H1 (cell line): ENCODE data around the gene CACNA1D. TPM values are rescaled to one million over a fixed set of nuclear protein-coding genes. Genes with fewer than 3 reads are reported as not detected.

ENCODE experiments used
- CTCF ChIA-PET: fragments of 300-600 bp; sonication (Branson Sonifier 250); formaldehyde crosslinking; loops from one replicate; lab custom pipeline; 2021; ENCODE audit not compliant: partially characterized antibody; lab: Charles Lee
- POLR2A ChIA-PET: fragments of 300-600 bp; sonication (Branson Sonifier 250); formaldehyde crosslinking; loops from one replicate; lab custom pipeline; 2021; ENCODE audit warnings: inconsistent platforms; ENCODE audit not compliant: partially characterized antibody; lab: Charles Lee
- DNase-seq, 2 experiments: peaks; one replicate each; pipeline versions ENCODE4 v3.0.0 to v3.0.0-alpha.2; 2010 to 2022; ENCODE audit warnings: low spot score in 2 of 2, low read depth in 1 of 2, mixed read lengths in 1 of 2
- FAIRE-seq: peaks from 2 replicates; lab custom pipeline; 2011; peaks lifted over from hg19 to GRCh38; lab: Jason Lieb, UNC
- H2AFZ ChIP-seq: 2 replicates; pipeline ENCODE4 v1.8.1; 2012; ENCODE audit warnings: low read length, inconsistent platforms
- H2AK5ac ChIP-seq: 2 replicates; pipeline ENCODE4 v1.6.1; 2013; ENCODE audit warnings: low read depth, low read length
- H2BK120ac ChIP-seq: replicated peaks from 2 replicates; pipeline ENCODE3; 2013; ENCODE audit warnings: low read depth, low read length, inconsistent platforms
- H2BK12ac ChIP-seq: 2 replicates; pipeline ENCODE4 v1.6.1; 2013; ENCODE audit warnings: low read depth, low read length
- H2BK15ac ChIP-seq: 2 replicates; pipeline ENCODE4 v1.6.1; 2013; ENCODE audit warnings: low read length
- H2BK20ac ChIP-seq: 2 replicates; pipeline ENCODE4 v1.6.1; 2013; ENCODE audit warnings: low read length
- H2BK5ac ChIP-seq: 2 replicates; pipeline ENCODE4 v1.6.1; 2013; ENCODE audit warnings: low read depth, low read length
- H3K14ac ChIP-seq: 2 replicates; pipeline ENCODE4 v1.6.1; 2013; ENCODE audit warnings: inconsistent platforms; ENCODE audit not compliant: insufficient read length
- H3K18ac ChIP-seq: 2 replicates; pipeline ENCODE4 v1.6.1; 2013; ENCODE audit warnings: low read length; ENCODE audit errors: extremely low read depth
- H3K23ac ChIP-seq: 2 replicates; pipeline ENCODE4 v1.6.1; 2013; ENCODE audit warnings: inconsistent platforms; ENCODE audit not compliant: insufficient read length
- H3K23me2 ChIP-seq: 2 replicates; pipeline ENCODE4 v1.6.1; 2013; ENCODE audit warnings: low read depth, low read length
- H3K27ac ChIP-seq: 2 replicates; pipeline ENCODE4 v1.6.1; 2011; ENCODE audit warnings: low read depth, low read length, inconsistent platforms
- H3K27me3 ChIP-seq, 4 experiments: replicated peaks in 1 of 4; 1 replicate in 1 of 4; 2 replicates in 3 of 4; pipeline versions ENCODE4 v1.6.1 to v1.8.1; 2011 to 2013; ENCODE audit warnings: low read length in 3 of 4, mild to moderate bottlenecking in 3 of 4, inconsistent platforms in 2 of 4, mixed read lengths in 2 of 4, moderate library complexity in 1 of 4; ENCODE audit not compliant: control insufficient read depth in 3 of 4, insufficient read depth in 3 of 4; ENCODE audit errors: extremely low read depth in 1 of 4
- H3K36me3 ChIP-seq, 4 experiments: 2 replicates each; pipeline versions ENCODE4 v1.6.1 to v1.8.1; 2011 to 2013; ENCODE audit warnings: mild to moderate bottlenecking in 4 of 4, low read length in 3 of 4, moderate library complexity in 2 of 4, control low read depth in 1 of 4, inconsistent platforms in 1 of 4; ENCODE audit not compliant: insufficient read depth in 4 of 4, control insufficient read depth in 2 of 4
- H3K4ac ChIP-seq: replicated peaks from 2 replicates; pipeline ENCODE3; 2013; ENCODE audit warnings: low read length, low read depth, mixed read lengths, inconsistent platforms; ENCODE audit not compliant: insufficient read length
- H3K4me1 ChIP-seq, 4 experiments: replicated peaks in 1 of 4; 1 replicate in 1 of 4; 2 replicates in 3 of 4; pipeline versions ENCODE4 v1.6.1 to v1.8.1; 2011 to 2013; ENCODE audit warnings: low read length in 3 of 4, inconsistent platforms in 2 of 4, mixed read lengths in 1 of 4; ENCODE audit not compliant: insufficient read depth in 4 of 4, control insufficient read depth in 3 of 4
- H3K4me2 ChIP-seq, 2 experiments: 2 replicates each; pipeline versions ENCODE4 v1.6.1 to v1.8.1; 2011 to 2013; ENCODE audit warnings: low read depth in 2 of 2, low read length in 2 of 2, control low read depth in 1 of 2, inconsistent platforms in 1 of 2, mild to moderate bottlenecking in 1 of 2; ENCODE audit not compliant: insufficient read depth in 1 of 2
- H3K4me3 ChIP-seq, 4 experiments: fragments of 200-600, 300-600 bp in 1 of 4; sonication (generic), shearing (Covaris generic), sonication (Bioruptor Twin) in 1 of 4; 2 replicates each; pipeline versions ENCODE4 v1.5.1 to v1.8.1; 2011 to 2016; ENCODE audit warnings: low read length in 4 of 4, low read depth in 3 of 4, control low read depth in 2 of 4, inconsistent platforms in 2 of 4, mild to moderate bottlenecking in 2 of 4, mixed read lengths in 1 of 4, moderate library complexity in 1 of 4; ENCODE audit not compliant: insufficient read depth in 2 of 4; ENCODE audit errors: extremely low read depth in 1 of 4
- H3K56ac ChIP-seq: replicated peaks from 2 replicates; pipeline ENCODE3; 2013; ENCODE audit warnings: low read depth, mild to moderate bottlenecking, mixed read lengths, low read length, inconsistent platforms; ENCODE audit not compliant: insufficient read length
- H3K79me1 ChIP-seq: 2 replicates; pipeline ENCODE4 v1.6.1; 2013; ENCODE audit warnings: low read depth, low read length, control low read depth
- H3K79me2 ChIP-seq, 2 experiments: 2 replicates each; pipeline versions ENCODE4 v1.6.1 to v1.8.1; 2012 to 2013; ENCODE audit warnings: low read length in 2 of 2, mild to moderate bottlenecking in 2 of 2, inconsistent platforms in 1 of 2; ENCODE audit not compliant: insufficient read depth in 2 of 2, control insufficient read depth in 1 of 2
- H3K9ac ChIP-seq, 4 experiments: replicated peaks in 1 of 4; 1 replicate in 1 of 4; 2 replicates in 3 of 4; pipeline versions ENCODE4 v1.6.1 to v1.8.1; 2011 to 2013; ENCODE audit warnings: low read depth in 3 of 4, low read length in 3 of 4, control low read depth in 2 of 4, mild to moderate bottlenecking in 2 of 4, moderate library complexity in 2 of 4, inconsistent platforms in 1 of 4; ENCODE audit errors: extremely low read depth in 1 of 4
- H3K9me3 ChIP-seq, 2 experiments: 2 replicates each; pipeline versions ENCODE4 v1.6.1 to v1.8.1; 2012 to 2013; ENCODE audit warnings: mild to moderate bottlenecking in 2 of 2, moderate library complexity in 2 of 2, control low read depth in 1 of 2, inconsistent platforms in 1 of 2, low read depth in 1 of 2, low read length in 1 of 2, mixed read lengths in 1 of 2; ENCODE audit not compliant: insufficient read depth in 2 of 2
- H4K20me1 ChIP-seq, 2 experiments: replicated peaks in 1 of 2; 2 replicates each; pipeline versions ENCODE3 to v1.8.1; 2011 to 2013; ENCODE audit warnings: inconsistent platforms in 2 of 2, low read length in 2 of 2, mild to moderate bottlenecking in 1 of 2; ENCODE audit not compliant: insufficient read depth in 2 of 2, control insufficient read depth in 1 of 2
- H4K5ac ChIP-seq: 2 replicates; pipeline ENCODE4 v1.6.1; 2013; ENCODE audit warnings: low read length, low read depth, mixed read lengths, inconsistent platforms; ENCODE audit not compliant: insufficient read length
- H4K8ac ChIP-seq: 2 replicates; pipeline ENCODE4 v1.8.0; 2013; ENCODE audit warnings: mild to moderate bottlenecking, moderate library complexity, low read length, inconsistent platforms; ENCODE audit not compliant: insufficient read depth; ENCODE audit errors: extremely low read depth
- H4K91ac ChIP-seq: replicated peaks from 2 replicates; pipeline ENCODE3; 2013; ENCODE audit warnings: low read length, mixed read lengths, inconsistent platforms; ENCODE audit not compliant: insufficient read length
- CBX5 ChIP-seq: fragments of 300-800, 300-1000 bp; sonication (generic); IDR thresholded peaks from 2 replicates; pipeline ENCODE4 v1.7.1; 2016; ENCODE audit warnings: antibody characterized with exemption, low read length, low read depth
- POLR2A ChIP-seq, 2 experiments: IDR thresholded peaks; 1 replicate in 1 of 2; 2 replicates in 1 of 2; pipeline ENCODE4 v1.6.1; 2011; ENCODE audit warnings: low read depth in 2 of 2, low read length in 2 of 2, mild to moderate bottlenecking in 2 of 2; ENCODE audit errors: control extremely low read depth in 1 of 2
- POLR2AphosphoS5 ChIP-seq: IDR thresholded peaks from 2 replicates; pipeline ENCODE4 v1.6.1; 2011; ENCODE audit warnings: low read depth, low read length
- RAD21 ChIP-seq, 2 experiments: IDR thresholded peaks in 1 of 2; conservative IDR thresholded peaks in 1 of 2; 2 replicates each; pipeline ENCODE4 v1.6.1; 2011; ENCODE audit warnings: low read depth in 2 of 2, low read length in 2 of 2, improper control_type of control experiment in 1 of 2, inconsistent platforms in 1 of 2, mild to moderate bottlenecking in 1 of 2, moderate library complexity in 1 of 2
- SIRT6 ChIP-seq: IDR thresholded peaks from one replicate; pipeline ENCODE4 v1.7.1; 2012; ENCODE audit warnings: low read length, inconsistent platforms
- WGBS, 2 experiments: shearing (Covaris generic) in 1 of 2; methylation state at CpG; one replicate each; pipeline versions ENCODE4 v1.1.6 to v1.1.7; 2013 to 2015; ENCODE audit warnings: low lambda C conversion rate in 2 of 2, mixed read lengths in 2 of 2, inconsistent platforms in 1 of 2, low coverage in 1 of 2, missing lambda C conversion rate in 1 of 2; ENCODE audit not compliant: insufficient replicate concordance in 2 of 2, insufficient coverage in 1 of 2, insufficient read length in 1 of 2; ENCODE audit errors: extremely low coverage in 1 of 2, missing lambda C conversion rate in 1 of 2; 5-methylcytosine and 5-hydroxymethylcytosine counted together
- polyA plus RNA-seq, 7 experiments: library from polyadenylated mRNA; depleted of rRNA in 3 of 7; stranded (reverse) in 5 of 7; unstranded in 2 of 7; fragments of >200 nt in 5 of 7; fragments of 200-250 nt in 2 of 7; gene quantifications; 1 replicate in 5 of 7; 2 replicates in 1 of 7; 4 replicates in 1 of 7; pipeline versions ENCODE4 v1.2.1 to v1.2.3, GENCODE V29; 2011 to 2013; ENCODE audit warnings: missing spikeins in 2 of 7, mixed read lengths in 2 of 7
- total RNA-seq: library from RNA; stranded (reverse); fragmentation: NEBNext Ultra II Directional; extraction: Animal tissue kit (Norgen Biotek cat#: 25700); gene quantifications from 2 replicates; pipeline ENCODE4 v1.2.1, GENCODE V29; 2021
- TF ChIP-seq, protein P1 (sequence below): IDR thresholded peaks from 2 replicates; pipeline ENCODE4 v1.6.1; 2012; ENCODE audit warnings: low read length, inconsistent platforms
- TF ChIP-seq, protein P2 (sequence below): IDR thresholded peaks from 2 replicates; pipeline ENCODE4 v1.6.1; 2011; ENCODE audit warnings: low read length, improper control_type of control experiment

CACNA1D gene
- total and polyA plus RNA-seq, 2 of the 8 experiments (the other 6 are each of a cell fraction or from before 2014, with no cell fraction given) = 2.0 to 2.9 TPM

DNA sequence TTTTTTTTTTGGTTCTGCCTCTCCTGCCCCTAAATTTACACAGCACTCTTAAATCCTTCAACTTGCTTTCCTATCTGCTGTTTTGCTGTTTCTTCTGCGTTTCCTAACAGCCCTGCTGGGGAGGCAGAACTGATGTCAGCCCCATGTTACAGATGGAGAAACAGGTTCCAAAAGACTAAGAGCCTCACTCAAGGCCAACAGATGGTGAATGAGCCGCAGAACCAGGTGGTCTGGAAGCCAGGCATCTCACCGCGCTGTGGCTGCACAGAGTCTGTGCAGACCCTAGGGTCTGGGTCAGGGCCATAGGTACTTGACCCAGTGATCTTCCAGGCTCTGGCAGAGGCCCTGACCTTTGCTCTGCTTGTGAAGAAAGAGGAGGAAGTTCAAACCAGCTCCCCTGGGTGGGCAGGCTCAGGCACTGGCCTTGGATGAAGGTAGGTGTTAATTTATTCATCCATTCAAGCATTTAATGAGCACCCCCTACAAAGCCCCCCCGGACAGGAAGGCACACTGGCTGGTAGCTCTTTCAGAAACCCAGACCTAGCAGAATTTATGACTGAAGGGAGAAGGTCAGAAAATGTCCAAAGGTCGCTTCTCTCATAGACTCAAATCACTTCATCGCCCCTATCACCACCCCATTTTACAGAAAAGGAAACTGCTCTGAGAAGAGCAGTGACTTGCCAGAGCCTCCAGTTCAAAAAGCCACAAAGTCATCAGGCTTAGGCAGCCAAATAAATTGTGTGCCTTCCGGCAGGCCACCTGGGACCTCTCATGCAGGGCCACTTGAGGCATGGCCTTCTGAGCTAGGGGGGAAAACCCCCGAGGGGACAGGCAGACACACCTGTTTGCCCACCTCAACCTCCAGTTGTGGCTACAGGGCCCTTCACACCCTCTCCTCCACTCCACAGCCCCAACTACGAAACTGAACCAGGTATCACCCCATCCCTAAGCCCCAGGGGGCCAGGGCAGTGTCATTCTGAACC lies 349.1 kb downstream of the CACNA1D start:
- H3K23me2 ChIP-seq = peaks cover 10% of the 10 kb centered on the region
- ChIA-PET CTCF (interaction anchor here (1.0 to 3.5 kb wide), 4 partner anchors 9 to 16 kb away, joined by 4 to 23 read pairs (median 6); no protein-coding TSS in a partner anchor), POLR2A (interaction anchor here (0.5 to 1.9 kb wide), 8 partner anchors 10 to 401 kb away, joined by 3 to 6 read pairs (median 4); no protein-coding TSS in a partner anchor)
- peaks cover 0 to 2% of the 10 kb centered on the region in 2 experiments for H4K20me1 ChIP-seq
- FAIRE-seq = no peak
- no peak overlapping the region for H3K56ac ChIP-seq
- no peak overlapping the region for H3K4me3 ChIP-seq
- H3K14ac ChIP-seq = no peak overlapping the region
- 0 out of 4 replicates have a peak, but pooled peaks cover 0 to 3% of the 10 kb centered on the region in 2 experiments for H3K79me2 ChIP-seq
- H3K18ac ChIP-seq = no peak overlapping the region; the same call in 1 of the 2 replicates
- H3K9me3 ChIP-seq = no peaks in the 10 kb centered on the region
- no peak overlapping the region; the same call in 1 of the 2 replicates for H2AK5ac ChIP-seq
- H2AFZ ChIP-seq = no peak overlapping the region
- H3K27me3 ChIP-seq = peaks cover 3 to 16% (median 9%) of the 10 kb centered on the region in 4 experiments
- H4K91ac ChIP-seq = peak overlapping the region; percentile 71
- peak overlapping the region; percentile 69; the same call in 1 of the 2 replicates for H2BK20ac ChIP-seq
- peak overlapping the region in 2 of 4 experiments; percentile 7 to 17; a peak in 1 of 7 replicates for H3K9ac ChIP-seq
- H3K4ac ChIP-seq = no peak overlapping the region
- H3K23ac ChIP-seq = no peak overlapping the region
- H2BK12ac ChIP-seq = peak overlapping the region; percentile 68; the same call in 1 of the 2 replicates
- H2BK120ac ChIP-seq = peak overlapping the region; percentile 30
- H2BK15ac ChIP-seq = peak overlapping the region; percentile 72; the same call in 1 of the 2 replicates
- peak overlapping the region; percentile 18 for H4K5ac ChIP-seq
- DNase-seq = no peak
- H3K27ac ChIP-seq = no peak overlapping the region
- no peak overlapping the region for H2BK5ac ChIP-seq
- peaks cover 0 to 6% (median 0%) of the 10 kb centered on the region in 4 experiments; a peak in 1 of 8 replicates for H3K36me3 ChIP-seq
- WGBS, 2 experiments = 80% methylated on average over 10 of the region's 10 CpGs; no CpG with 5 or more reads in 1 of the 2 experiments
- peaks cover 19 to 30% (median 22%) of the 10 kb centered on the region in 4 experiments for H3K4me1 ChIP-seq
- peaks cover 12% of the 10 kb centered on the region for H3K79me1 ChIP-seq
- no peak overlapping the region; the same call in 1 of the 2 replicates for H4K8ac ChIP-seq
- peak overlapping the region; percentile 5 to 52; a peak in 2 of 4 replicates for H3K4me2 ChIP-seq
- TF ChIP-seq POLR2A (IDR thresholded peaks at IDR 0.05; ENCODE audit: control extremely low read depth in 1 of 2, low read depth in 2 of 2, low read length in 2 of 2) (no peak), POLR2AphosphoS5 (no peak), SIRT6 (no peak), CBX5 (no peak), RAD21 (IDR thresholded peaks at IDR 0.05 in 1 of 2, conservative IDR thresholded peaks at IDR 0.05 in 1 of 2; ENCODE audit: low read depth in 2 of 2, low read length in 2 of 2) (no peak)
- TF ChIP-seq, protein P1, sequence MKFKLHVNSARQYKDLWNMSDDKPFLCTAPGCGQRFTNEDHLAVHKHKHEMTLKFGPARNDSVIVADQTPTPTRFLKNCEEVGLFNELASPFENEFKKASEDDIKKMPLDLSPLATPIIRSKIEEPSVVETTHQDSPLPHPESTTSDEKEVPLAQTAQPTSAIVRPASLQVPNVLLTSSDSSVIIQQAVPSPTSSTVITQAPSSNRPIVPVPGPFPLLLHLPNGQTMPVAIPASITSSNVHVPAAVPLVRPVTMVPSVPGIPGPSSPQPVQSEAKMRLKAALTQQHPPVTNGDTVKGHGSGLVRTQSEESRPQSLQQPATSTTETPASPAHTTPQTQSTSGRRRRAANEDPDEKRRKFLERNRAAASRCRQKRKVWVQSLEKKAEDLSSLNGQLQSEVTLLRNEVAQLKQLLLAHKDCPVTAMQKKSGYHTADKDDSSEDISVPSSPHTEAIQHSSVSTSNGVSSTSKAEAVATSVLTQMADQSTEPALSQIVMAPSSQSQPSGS = no peak
- TF ChIP-seq, protein P2, sequence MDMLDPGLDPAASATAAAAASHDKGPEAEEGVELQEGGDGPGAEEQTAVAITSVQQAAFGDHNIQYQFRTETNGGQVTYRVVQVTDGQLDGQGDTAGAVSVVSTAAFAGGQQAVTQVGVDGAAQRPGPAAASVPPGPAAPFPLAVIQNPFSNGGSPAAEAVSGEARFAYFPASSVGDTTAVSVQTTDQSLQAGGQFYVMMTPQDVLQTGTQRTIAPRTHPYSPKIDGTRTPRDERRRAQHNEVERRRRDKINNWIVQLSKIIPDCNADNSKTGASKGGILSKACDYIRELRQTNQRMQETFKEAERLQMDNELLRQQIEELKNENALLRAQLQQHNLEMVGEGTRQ = no peak
